SK-N-SH (cell line): Measurements from ENCODE around the gene THSD8. TPM values are rescaled to one million over a fixed set of nuclear protein-coding genes. Genes with fewer than 3 reads are reported as not detected.

Experiments used
- CTCF ChIA-PET: fragments of 300-600, 350-600 bp; formaldehyde crosslinking; extraction: SDS; loops from one replicate; lab custom pipeline; 2021; lab: Yijun Ruan, JAX
- POLR2A ChIA-PET: fragments of 350-600 bp; sonication (Branson Sonifier 250); formaldehyde crosslinking; extraction: SDS; loops from one replicate; lab custom pipeline; 2020; ENCODE audit warnings: antibody characterized with exemption, inconsistent platforms; lab: Yijun Ruan, JAX
- DNase-seq: peaks from one replicate; pipeline ENCODE4 v3.0.0; 2012
- H2AFZ ChIP-seq: fragments of 200-600 bp; sonication (generic); 2 replicates; pipeline ENCODE4 v1.8.1; 2016; ENCODE audit warnings: antibody characterized with exemption, mild to moderate bottlenecking, low read depth
- H3F3A ChIP-seq: fragments of 200-600 bp; sonication (generic); replicated peaks from 2 replicates; pipeline ENCODE3; 2016; ENCODE audit warnings: antibody characterized with exemption, mild to moderate bottlenecking; ENCODE audit not compliant: insufficient read depth
- H3K27ac ChIP-seq, 2 experiments: fragments of 200-500 bp in 1 of 2; fragments of 200-600 bp in 1 of 2; sonication (Bioruptor generic) in 1 of 2; sonication (generic), shearing (Covaris generic) in 1 of 2; 2 replicates each; pipeline versions ENCODE4 v1.5.1 to v1.6.1; 2014 to 2016; ENCODE audit warnings: low read depth in 2 of 2, inconsistent platforms in 1 of 2, low read length in 1 of 2, mild to moderate bottlenecking in 1 of 2, mixed read lengths in 1 of 2
- H3K27me3 ChIP-seq: fragments of 200-600 bp; sonication (generic), shearing (Covaris generic); 2 replicates; pipeline ENCODE4 v1.6.1; 2016; ENCODE audit warnings: mixed run types; ENCODE audit not compliant: insufficient read depth
- H3K36me3 ChIP-seq, 2 experiments: fragments of 200-500 bp in 1 of 2; fragments of 200-600 bp in 1 of 2; sonication (Bioruptor generic) in 1 of 2; sonication (generic) in 1 of 2; replicated peaks in 1 of 2; 2 replicates each; pipeline versions ENCODE3 to v1.5.1; 2014 to 2016; ENCODE audit warnings: low read length in 1 of 2, mild to moderate bottlenecking in 1 of 2; ENCODE audit not compliant: insufficient read depth in 2 of 2, control insufficient read depth in 1 of 2
- H3K4me1 ChIP-seq, 2 experiments: fragments of 200-500 bp in 1 of 2; fragments of 200-600 bp in 1 of 2; sonication (Bioruptor generic) in 1 of 2; sonication (generic), shearing (Covaris generic) in 1 of 2; 2 replicates each; pipeline versions ENCODE4 v1.5.1 to v1.6.1; 2014 to 2016; ENCODE audit warnings: low read depth in 1 of 2, low read length in 1 of 2, mixed run types in 1 of 2; ENCODE audit not compliant: insufficient read depth in 2 of 2, control insufficient read depth in 1 of 2
- H3K4me2 ChIP-seq: fragments of 200-600 bp; sonication (generic), shearing (Covaris generic); 2 replicates; pipeline ENCODE4 v1.6.1; 2017; ENCODE audit warnings: mixed run types
- H3K4me3 ChIP-seq, 2 experiments: fragments of 200-500 bp in 1 of 2; fragments of 200-600 bp in 1 of 2; sonication (Bioruptor generic) in 1 of 2; sonication (generic), shearing (Covaris generic) in 1 of 2; 2 replicates each; pipeline versions ENCODE4 v1.5.1 to v1.8.1; 2014 to 2016; ENCODE audit warnings: low read depth in 2 of 2, inconsistent platforms in 1 of 2, low read length in 1 of 2, mild to moderate bottlenecking in 1 of 2, mixed read lengths in 1 of 2, moderate library complexity in 1 of 2
- H3K79me2 ChIP-seq: fragments of 200-600 bp; sonication (generic); 2 replicates; pipeline ENCODE4 v1.8.1; 2017; ENCODE audit warnings: mild to moderate bottlenecking; ENCODE audit not compliant: insufficient read depth
- H3K9ac ChIP-seq: fragments of 200-600 bp; sonication (generic); 2 replicates; pipeline ENCODE4 v1.6.1; 2017; ENCODE audit warnings: mixed run types
- H3K9me2 ChIP-seq: fragments of 200-600 bp; sonication (generic); 2 replicates; pipeline ENCODE4 v1.6.1; 2017; ENCODE audit warnings: mixed run types
- H3K9me3 ChIP-seq: fragments of 200-600 bp; sonication (generic); 2 replicates; pipeline ENCODE4 v1.6.1; 2017; ENCODE audit warnings: mixed run types, mild to moderate bottlenecking, moderate library complexity
- H4K20me1 ChIP-seq: fragments of 200-600 bp; sonication (generic); 2 replicates; pipeline ENCODE4 v1.6.1; 2017; ENCODE audit warnings: mild to moderate bottlenecking, mixed run types; ENCODE audit not compliant: insufficient read depth
- CHD2 ChIP-seq: fragments of 150-350 bp; IDR thresholded peaks from 2 replicates; pipeline ENCODE4 v1.6.1; 2018; ENCODE audit warnings: low read length; ENCODE audit not compliant: partially characterized antibody
- ELF1 ChIP-seq: IDR thresholded peaks from 2 replicates; pipeline ENCODE4 v1.4.0; 2012
- EZH2phosphoT487 ChIP-seq: fragments of 200-600 bp; sonication (generic); IDR thresholded peaks from 2 replicates; pipeline ENCODE4 v1.6.1; 2017; ENCODE audit warnings: low read depth, mixed run types, mild to moderate bottlenecking, antibody characterized with exemption, moderate library complexity, borderline replicate concordance
- FOSL2 ChIP-seq: IDR thresholded peaks from 2 replicates; pipeline ENCODE4 v1.4.0; 2012; ENCODE audit warnings: low read depth, mild to moderate bottlenecking, moderate library complexity, borderline replicate concordance
- FOXJ3 ChIP-seq: sonication (generic); formaldehyde crosslinking; IDR thresholded peaks from 2 replicates; pipeline ENCODE4 v1.5.1; 2020; ENCODE audit warnings: mild to moderate bottlenecking, missing genetic modification reagents
- FOXM1 ChIP-seq: IDR thresholded peaks from 2 replicates; pipeline ENCODE4 v1.4.0; 2012; ENCODE audit warnings: low read depth, mild to moderate bottlenecking
- GABPA ChIP-seq: IDR thresholded peaks from 2 replicates; pipeline ENCODE4 v1.4.0; 2012; ENCODE audit warnings: low read depth, mild to moderate bottlenecking
- GATA2 ChIP-seq: sonication (generic); formaldehyde crosslinking; IDR thresholded peaks from 2 replicates; pipeline ENCODE4 v1.5.0; 2020; ENCODE audit warnings: mild to moderate bottlenecking, missing genetic modification reagents
- JUND ChIP-seq: IDR thresholded peaks from 2 replicates; pipeline ENCODE4 v1.4.0; 2012
- MEF2A ChIP-seq: IDR thresholded peaks from 2 replicates; pipeline ENCODE4 v1.4.0; 2012; ENCODE audit warnings: low read depth, borderline replicate concordance
- MXI1 ChIP-seq: IDR thresholded peaks from 2 replicates; pipeline ENCODE4 v1.6.1; 2012; ENCODE audit warnings: mild to moderate bottlenecking, low read depth, low read length, improper control_type of control experiment
- NFIC ChIP-seq: IDR thresholded peaks from 2 replicates; pipeline ENCODE4 v1.4.0; 2012; ENCODE audit warnings: borderline replicate concordance
- NRF1 ChIP-seq: IDR thresholded peaks from 2 replicates; pipeline ENCODE4 v1.6.1; 2012; ENCODE audit warnings: low read depth, mild to moderate bottlenecking, low read length
- POLR2AphosphoS5 ChIP-seq: IDR thresholded peaks from 2 replicates; pipeline ENCODE4 v1.6.1; 2012; ENCODE audit warnings: low read depth, low read length
- RAD21 ChIP-seq: IDR thresholded peaks from 2 replicates; pipeline ENCODE4 v1.6.1; 2012; ENCODE audit warnings: mild to moderate bottlenecking, low read length
- RCOR1 ChIP-seq: fragments of 150-350 bp; IDR thresholded peaks from 2 replicates; pipeline ENCODE4 v1.6.1; 2017; ENCODE audit warnings: antibody characterized with exemption, low read length
- RFX5 ChIP-seq: IDR thresholded peaks from 2 replicates; pipeline ENCODE4 v1.6.1; 2012; ENCODE audit warnings: mild to moderate bottlenecking, improper control_type of control experiment, low read length
- RXRA ChIP-seq: IDR thresholded peaks from 2 replicates; pipeline ENCODE4 v1.4.0; 2012; ENCODE audit warnings: low read depth, mild to moderate bottlenecking, borderline replicate concordance
- SIN3A ChIP-seq: IDR thresholded peaks from 2 replicates; pipeline ENCODE4 v1.6.1; 2012; ENCODE audit warnings: low read depth, mild to moderate bottlenecking, low read length, moderate library complexity, borderline replicate concordance
- SMC3 ChIP-seq: IDR thresholded peaks from 2 replicates; pipeline ENCODE4 v1.6.1; 2012; ENCODE audit warnings: low read depth, low read length, improper control_type of control experiment
- TAF1 ChIP-seq: IDR thresholded peaks from 2 replicates; pipeline ENCODE4 v1.6.1; 2012; ENCODE audit warnings: low read depth, mild to moderate bottlenecking, low read length, moderate library complexity, borderline replicate concordance
- TEAD4 ChIP-seq: IDR thresholded peaks from 2 replicates; pipeline ENCODE4 v1.4.0; 2012; ENCODE audit warnings: mild to moderate bottlenecking, borderline replicate concordance; ENCODE audit not compliant: insufficient read depth
- YY1 ChIP-seq: IDR thresholded peaks from 2 replicates; pipeline ENCODE4 v1.4.0; 2012; ENCODE audit warnings: low read depth, mild to moderate bottlenecking
- WGBS: methylation state at CpG from one replicate; pipeline ENCODE4 v1.1.6; 2017; ENCODE audit warnings: low lambda C conversion rate; 5-methylcytosine and 5-hydroxymethylcytosine counted together
- polyA plus RNA-seq, 3 experiments: library from polyadenylated mRNA; depleted of rRNA; stranded (reverse); fragments of >200 nt; gene quantifications; 2 replicates each; pipeline ENCODE4 v1.2.3, GENCODE V29; 2012
- TF ChIP-seq, protein P1 (sequence below): IDR thresholded peaks from 2 replicates; pipeline ENCODE4 v1.4.0; 2012; ENCODE audit warnings: low read depth, borderline replicate concordance
- TF ChIP-seq, protein P2 (sequence below): IDR thresholded peaks from 2 replicates; pipeline ENCODE4; 2012
- TF ChIP-seq, protein P3 (sequence below): fragments of 150-350 bp; IDR thresholded peaks from 2 replicates; pipeline ENCODE4 v1.6.1; 2017; ENCODE audit warnings: antibody characterized with exemption, low read length, low read depth, borderline replicate concordance
- TF ChIP-seq, protein P4 (sequence below): fragments of 150-350 bp; IDR thresholded peaks from 2 replicates; pipeline ENCODE4 v1.6.1; 2016; ENCODE audit warnings: mild to moderate bottlenecking, low read depth, low read length
- TF ChIP-seq, protein P5 (sequence below): fragments of 200-600 bp; sonication (generic); IDR thresholded peaks from 2 replicates; pipeline ENCODE4 v1.6.1; 2017; ENCODE audit warnings: antibody characterized with exemption, mild to moderate bottlenecking, moderate library complexity
- TF ChIP-seq, protein P6 (sequence below): IDR thresholded peaks from 2 replicates; pipeline ENCODE4 v1.4.0; 2012; ENCODE audit warnings: low read depth

THSD8 gene
- polyA plus RNA-seq, 1 of the 3 experiments (the other 2 are of a cell fraction): not detected

DNA sequence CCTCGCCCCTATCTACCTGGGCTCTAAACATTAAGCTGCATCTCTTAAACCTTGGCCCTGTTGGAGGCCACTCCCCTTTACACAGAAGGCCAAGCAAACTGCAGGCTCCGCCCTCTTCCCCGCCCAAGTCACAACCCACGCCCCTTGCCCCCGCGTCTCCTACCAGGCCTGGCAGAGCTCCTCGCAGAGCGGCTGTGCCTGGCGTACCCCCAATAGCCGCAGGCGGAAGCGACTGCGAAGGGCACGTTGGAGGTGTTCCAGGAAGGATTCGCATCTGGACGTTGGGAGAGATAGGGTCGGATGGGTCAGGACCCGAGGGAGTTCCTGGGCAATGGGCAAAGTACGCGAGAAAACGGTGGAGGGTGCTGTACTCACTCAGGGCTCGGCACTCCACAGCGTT is 26.6 kb downstream of the THSD8 start:
- H3K36me3 ChIP-seq: no peaks in the 10 kb centered on the region
- no peaks in the 10 kb centered on the region for H3K9me3 ChIP-seq
- no peaks in the 10 kb centered on the region for H3K27me3 ChIP-seq
- no peaks in the 10 kb centered on the region for H3K79me2 ChIP-seq
- H3K27ac ChIP-seq: peak overlapping the region in 1 of 2 experiments; percentile 72; a peak in 2 of 4 replicates
- peaks cover 6% of the 10 kb centered on the region for H3F3A ChIP-seq
- H3K4me1 ChIP-seq: peaks cover 5 to 21% of the 10 kb centered on the region in 2 experiments; a peak in 2 of 4 replicates
- no peaks in the 10 kb centered on the region for H4K20me1 ChIP-seq
- H2AFZ ChIP-seq: no peak overlapping the region
- CTCF ChIA-PET: interaction anchor here (0.7 to 5.4 kb wide), 8 partner anchors 10 to 137 kb away, joined by 3 to 48 read pairs (median 8); partner anchors contain the start of gene MAST1
- H3K4me3 ChIP-seq: 0 out of 4 replicates have a peak overlapping the region, but pooled peaks of 1 of the 2 experiments have one; percentile 9
- 11% methylated on average over 21 of the region's 23 CpGs for WGBS
- no peaks in the 10 kb centered on the region for H3K9me2 ChIP-seq
- H3K9ac ChIP-seq: no peak overlapping the region
- POLR2A ChIA-PET: interaction anchor here (0.6 to 1.4 kb wide), 8 partner anchors 9 to 106 kb away, joined by 3 to 5 read pairs (median 4); partner anchors contain the start of genes JUNB and RNASEH2A
- DNase-seq: peak; percentile 92
- H3K4me2 ChIP-seq: peak overlapping the region; percentile 43
- no peak for TF ChIP-seq NRF1
- TF ChIP-seq FOXJ3 (CRISPR knock-in tag): peak; percentile 70; the same call in 1 of the 2 replicates
- TF ChIP-seq, protein P1, sequence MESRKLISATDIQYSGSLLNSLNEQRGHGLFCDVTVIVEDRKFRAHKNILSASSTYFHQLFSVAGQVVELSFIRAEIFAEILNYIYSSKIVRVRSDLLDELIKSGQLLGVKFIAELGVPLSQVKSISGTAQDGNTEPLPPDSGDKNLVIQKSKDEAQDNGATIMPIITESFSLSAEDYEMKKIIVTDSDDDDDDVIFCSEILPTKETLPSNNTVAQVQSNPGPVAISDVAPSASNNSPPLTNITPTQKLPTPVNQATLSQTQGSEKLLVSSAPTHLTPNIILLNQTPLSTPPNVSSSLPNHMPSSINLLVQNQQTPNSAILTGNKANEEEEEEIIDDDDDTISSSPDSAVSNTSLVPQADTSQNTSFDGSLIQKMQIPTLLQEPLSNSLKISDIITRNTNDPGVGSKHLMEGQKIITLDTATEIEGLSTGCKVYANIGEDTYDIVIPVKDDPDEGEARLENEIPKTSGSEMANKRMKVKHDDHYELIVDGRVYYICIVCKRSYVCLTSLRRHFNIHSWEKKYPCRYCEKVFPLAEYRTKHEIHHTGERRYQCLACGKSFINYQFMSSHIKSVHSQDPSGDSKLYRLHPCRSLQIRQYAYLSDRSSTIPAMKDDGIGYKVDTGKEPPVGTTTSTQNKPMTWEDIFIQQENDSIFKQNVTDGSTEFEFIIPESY: no peak
- TF ChIP-seq, protein P2, sequence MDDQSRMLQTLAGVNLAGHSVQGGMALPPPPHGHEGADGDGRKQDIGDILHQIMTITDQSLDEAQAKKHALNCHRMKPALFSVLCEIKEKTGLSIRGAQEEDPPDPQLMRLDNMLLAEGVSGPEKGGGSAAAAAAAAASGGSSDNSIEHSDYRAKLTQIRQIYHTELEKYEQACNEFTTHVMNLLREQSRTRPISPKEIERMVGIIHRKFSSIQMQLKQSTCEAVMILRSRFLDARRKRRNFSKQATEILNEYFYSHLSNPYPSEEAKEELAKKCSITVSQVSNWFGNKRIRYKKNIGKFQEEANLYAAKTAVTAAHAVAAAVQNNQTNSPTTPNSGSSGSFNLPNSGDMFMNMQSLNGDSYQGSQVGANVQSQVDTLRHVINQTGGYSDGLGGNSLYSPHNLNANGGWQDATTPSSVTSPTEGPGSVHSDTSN: no peak
- TF ChIP-seq SMC3: no peak
- TF ChIP-seq ELF1: no peak
- TF ChIP-seq MXI1: peak; percentile 74; the same call in 1 of the 2 replicates
- TF ChIP-seq GABPA: no peak
- TF ChIP-seq, protein P3, sequence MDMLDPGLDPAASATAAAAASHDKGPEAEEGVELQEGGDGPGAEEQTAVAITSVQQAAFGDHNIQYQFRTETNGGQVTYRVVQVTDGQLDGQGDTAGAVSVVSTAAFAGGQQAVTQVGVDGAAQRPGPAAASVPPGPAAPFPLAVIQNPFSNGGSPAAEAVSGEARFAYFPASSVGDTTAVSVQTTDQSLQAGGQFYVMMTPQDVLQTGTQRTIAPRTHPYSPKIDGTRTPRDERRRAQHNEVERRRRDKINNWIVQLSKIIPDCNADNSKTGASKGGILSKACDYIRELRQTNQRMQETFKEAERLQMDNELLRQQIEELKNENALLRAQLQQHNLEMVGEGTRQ: no peak
- no peak for TF ChIP-seq SIN3A
- TF ChIP-seq JUND: no peak
- TF ChIP-seq, protein P4, sequence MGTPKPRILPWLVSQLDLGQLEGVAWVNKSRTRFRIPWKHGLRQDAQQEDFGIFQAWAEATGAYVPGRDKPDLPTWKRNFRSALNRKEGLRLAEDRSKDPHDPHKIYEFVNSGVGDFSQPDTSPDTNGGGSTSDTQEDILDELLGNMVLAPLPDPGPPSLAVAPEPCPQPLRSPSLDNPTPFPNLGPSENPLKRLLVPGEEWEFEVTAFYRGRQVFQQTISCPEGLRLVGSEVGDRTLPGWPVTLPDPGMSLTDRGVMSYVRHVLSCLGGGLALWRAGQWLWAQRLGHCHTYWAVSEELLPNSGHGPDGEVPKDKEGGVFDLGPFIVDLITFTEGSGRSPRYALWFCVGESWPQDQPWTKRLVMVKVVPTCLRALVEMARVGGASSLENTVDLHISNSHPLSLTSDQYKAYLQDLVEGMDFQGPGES: no peak
- TF ChIP-seq, protein P5, sequence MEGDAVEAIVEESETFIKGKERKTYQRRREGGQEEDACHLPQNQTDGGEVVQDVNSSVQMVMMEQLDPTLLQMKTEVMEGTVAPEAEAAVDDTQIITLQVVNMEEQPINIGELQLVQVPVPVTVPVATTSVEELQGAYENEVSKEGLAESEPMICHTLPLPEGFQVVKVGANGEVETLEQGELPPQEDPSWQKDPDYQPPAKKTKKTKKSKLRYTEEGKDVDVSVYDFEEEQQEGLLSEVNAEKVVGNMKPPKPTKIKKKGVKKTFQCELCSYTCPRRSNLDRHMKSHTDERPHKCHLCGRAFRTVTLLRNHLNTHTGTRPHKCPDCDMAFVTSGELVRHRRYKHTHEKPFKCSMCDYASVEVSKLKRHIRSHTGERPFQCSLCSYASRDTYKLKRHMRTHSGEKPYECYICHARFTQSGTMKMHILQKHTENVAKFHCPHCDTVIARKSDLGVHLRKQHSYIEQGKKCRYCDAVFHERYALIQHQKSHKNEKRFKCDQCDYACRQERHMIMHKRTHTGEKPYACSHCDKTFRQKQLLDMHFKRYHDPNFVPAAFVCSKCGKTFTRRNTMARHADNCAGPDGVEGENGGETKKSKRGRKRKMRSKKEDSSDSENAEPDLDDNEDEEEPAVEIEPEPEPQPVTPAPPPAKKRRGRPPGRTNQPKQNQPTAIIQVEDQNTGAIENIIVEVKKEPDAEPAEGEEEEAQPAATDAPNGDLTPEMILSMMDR: no peak
- TF ChIP-seq YY1: no peak
- no peak for TF ChIP-seq RFX5
- TF ChIP-seq TAF1: no peak
- TF ChIP-seq CHD2: peak; percentile 84
- TF ChIP-seq FOXM1: no peak
- TF ChIP-seq POLR2AphosphoS5: no peak
- TF ChIP-seq, protein P6, sequence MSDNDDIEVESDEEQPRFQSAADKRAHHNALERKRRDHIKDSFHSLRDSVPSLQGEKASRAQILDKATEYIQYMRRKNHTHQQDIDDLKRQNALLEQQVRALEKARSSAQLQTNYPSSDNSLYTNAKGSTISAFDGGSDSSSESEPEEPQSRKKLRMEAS: no peak
- TF ChIP-seq GATA2 (CRISPR knock-in tag): peak; percentile 87
- TF ChIP-seq NFIC: 0 out of 2 replicates have a peak, but pooled peaks have one; percentile 11
- TF ChIP-seq RAD21: peak; percentile 29
- no peak for TF ChIP-seq EZH2phosphoT487
- no peak for TF ChIP-seq RXRA
- peak; percentile 90 for TF ChIP-seq RCOR1
- no peak for TF ChIP-seq FOSL2
- no peak for TF ChIP-seq MEF2A
- no peak for TF ChIP-seq TEAD4
